Adrenal gland (tissue), 12 donors: Measurements from ENCODE around the gene MC1R. TPM values are rescaled to one million over a fixed set of nuclear protein-coding genes. Genes with fewer than 3 reads are reported as not detected.
"Not testable (repeated sequence)": the region's sequence is repeated elsewhere in the genome, so short reads cannot be mapped to it uniquely, and the experiment has no call there.

Experiments used
- DNase-seq, 7 donors: peaks; one replicate each; pipeline ENCODE4 v3.0.0-alpha.2; 2019 to 2020
- H3K27ac ChIP-seq, 5 donors: fragments of 200-600 bp; sonication (generic) in 4 of 5; 1 replicate in 3 of 5; 2 replicates in 2 of 5; pipeline versions ENCODE4 v1.5.1 to v1.8.0; 2016 to 2020; ENCODE audit warnings: mild to moderate bottlenecking in 1 of 5
- H3K27me3 ChIP-seq: fragments of 200-600 bp; 2 replicates; pipeline ENCODE4 v1.8.0; 2021
- H3K36me3 ChIP-seq, 2 donors: fragments of 200-600 bp; replicated peaks in 1 of 2; 1 replicate in 1 of 2; 2 replicates in 1 of 2; pipeline versions ENCODE4 v1.5.1 to v1.8.0; 2018 to 2022
- H3K4me1 ChIP-seq, 2 donors: fragments of 200-600 bp; replicated peaks in 1 of 2; 1 replicate in 1 of 2; 2 replicates in 1 of 2; pipeline versions ENCODE4 v1.5.1 to v1.8.0; 2018 to 2021
- H3K4me3 ChIP-seq, 4 donors: fragments of 200-600 bp; sonication (generic) in 3 of 4; one replicate each; pipeline ENCODE4 v1.5.1; 2016 to 2018
- H3K9me3 ChIP-seq, 3 donors: fragments of 200-600 bp; sonication (generic) in 1 of 3; replicated peaks in 1 of 3; 1 replicate in 2 of 3; 2 replicates in 1 of 3; pipeline versions ENCODE4 v1.5.1 to v1.8.0; 2016 to 2021
- POLR2A ChIP-seq, 2 donors: fragments of 450-650 bp; IDR thresholded peaks; one replicate each; pipeline ENCODE4 v1.6.1; 2017; ENCODE audit warnings: antibody characterized with exemption in 2 of 2, mild to moderate bottlenecking in 2 of 2, moderate library complexity in 1 of 2
- WGBS, 4 donors: extraction: QIAGEN DNeasy Blood & Tissue Kit in 2 of 4; methylation state at CpG; one replicate each; pipeline versions ENCODE4 v1.1.5 to v1.1.7; 2013 to 2017; 5-methylcytosine and 5-hydroxymethylcytosine counted together
- intact Hi-C, 2 donors: fragments of 100-400 bp; cut with DNase I; formaldehyde crosslinking; loops; one replicate each; pipeline versions ENCODE4 v1.14.1 to v1.15.0; 2022 to 2023
- polyA plus RNA-seq, 3 donors: library from polyadenylated mRNA; stranded (reverse); fragments of 200-250 nt in 2 of 3; fragments of 350-450 nt in 1 of 3; fragmentation: Illumina TruSeq in 1 of 3; extraction: RNeasy Lipid Tissue Mini Kit (QIAGEN cat#74804) in 1 of 3; gene quantifications; one replicate each; pipeline ENCODE4 v1.2.3, GENCODE V29; 2013 to 2014
- total RNA-seq, 9 donors: library from RNA; depleted of rRNA in 4 of 9; stranded (reverse); fragments of >200 nt in 4 of 9; fragments of 120-200 nt in 1 of 9; fragmentation: NEBNext Ultra II Directional in 1 of 9; extraction: Animal tissue kit (Norgen Biotek cat#: 25700) in 1 of 9; gene quantifications; one replicate each; pipeline versions ENCODE4 v1.1.0 to v1.2.4, GENCODE V29; 2013 to 2023
- TF ChIP-seq, protein P1 (sequence below), 6 experiments: fragments of 450-650 bp in 4 of 6; fragments of 200-600 bp in 2 of 6; sonication (generic) in 1 of 6; IDR thresholded peaks; 1 replicate in 5 of 6; 2 replicates in 1 of 6; pipeline versions ENCODE4 v1.5.1 to v1.8.0; 2016 to 2021; ENCODE audit warnings: antibody characterized with exemption in 6 of 6, mild to moderate bottlenecking in 2 of 6, moderate library complexity in 1 of 6
- donor health status: healthy with polysubstance abuse.
- donor health status: Bipolar disorder and iron deficiency.
- donor health status: DM: yes; HTN: yes; CAD: no.
- donor health status: DM: no; HTN: no; CAD: no.
- donor health status: DM: no; HTN: no; CAD: no.
- donor health status: DM: yes; HTN: yes; CAD: no.

Gene MC1R
- total and polyA plus RNA-seq, 12 donors = 0.55 to 20.4 (median 6.2) TPM

DNA sequence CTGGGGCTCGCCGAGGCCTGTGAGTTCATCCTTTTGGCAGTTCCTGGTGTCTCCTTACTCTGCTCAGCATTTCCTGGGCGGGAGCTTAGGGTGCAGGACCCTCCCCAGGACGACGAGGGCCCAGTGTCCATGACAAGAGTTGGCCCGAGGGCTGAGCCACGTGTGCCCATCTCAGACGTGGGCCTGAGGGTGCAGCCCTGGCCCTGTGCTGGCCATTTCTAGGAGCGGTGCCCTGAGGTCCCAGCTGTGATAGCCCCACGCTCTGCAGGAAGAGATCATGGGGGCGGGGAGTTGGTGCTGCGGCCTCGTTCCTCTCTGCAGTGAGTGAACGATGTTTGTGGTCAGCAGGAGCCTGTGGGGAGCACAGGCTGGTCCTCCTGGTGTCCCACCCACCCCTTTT, 6.0 kb upstream of the MC1R start:
- TF ChIP-seq POLR2A (IDR thresholded peaks at IDR 0.05) = no peak
- TF ChIP-seq, protein P1, sequence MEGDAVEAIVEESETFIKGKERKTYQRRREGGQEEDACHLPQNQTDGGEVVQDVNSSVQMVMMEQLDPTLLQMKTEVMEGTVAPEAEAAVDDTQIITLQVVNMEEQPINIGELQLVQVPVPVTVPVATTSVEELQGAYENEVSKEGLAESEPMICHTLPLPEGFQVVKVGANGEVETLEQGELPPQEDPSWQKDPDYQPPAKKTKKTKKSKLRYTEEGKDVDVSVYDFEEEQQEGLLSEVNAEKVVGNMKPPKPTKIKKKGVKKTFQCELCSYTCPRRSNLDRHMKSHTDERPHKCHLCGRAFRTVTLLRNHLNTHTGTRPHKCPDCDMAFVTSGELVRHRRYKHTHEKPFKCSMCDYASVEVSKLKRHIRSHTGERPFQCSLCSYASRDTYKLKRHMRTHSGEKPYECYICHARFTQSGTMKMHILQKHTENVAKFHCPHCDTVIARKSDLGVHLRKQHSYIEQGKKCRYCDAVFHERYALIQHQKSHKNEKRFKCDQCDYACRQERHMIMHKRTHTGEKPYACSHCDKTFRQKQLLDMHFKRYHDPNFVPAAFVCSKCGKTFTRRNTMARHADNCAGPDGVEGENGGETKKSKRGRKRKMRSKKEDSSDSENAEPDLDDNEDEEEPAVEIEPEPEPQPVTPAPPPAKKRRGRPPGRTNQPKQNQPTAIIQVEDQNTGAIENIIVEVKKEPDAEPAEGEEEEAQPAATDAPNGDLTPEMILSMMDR (IDR thresholded peaks at IDR 0.05) = no peak
- Histone ChIP-seq H3K27me3 (no peaks in the 10 kb centered on the region), H3K4me3 (no peak overlapping the region), H3K36me3 (peaks cover 0 to 34% of the 10 kb centered on the region in 2 donors), H3K27ac (no peak overlapping the region), H3K4me1 (peaks cover 0 to 9% of the 10 kb centered on the region in 2 donors), H3K9me3 (no peaks in the 10 kb centered on the region)
- 79 to 84% (median 81%) methylated on average over 11 to 14 of the region's 14 CpGs for WGBS, 4 donors
- DNase-seq = no peak
- intact Hi-C loops = no loop called here

DNA sequence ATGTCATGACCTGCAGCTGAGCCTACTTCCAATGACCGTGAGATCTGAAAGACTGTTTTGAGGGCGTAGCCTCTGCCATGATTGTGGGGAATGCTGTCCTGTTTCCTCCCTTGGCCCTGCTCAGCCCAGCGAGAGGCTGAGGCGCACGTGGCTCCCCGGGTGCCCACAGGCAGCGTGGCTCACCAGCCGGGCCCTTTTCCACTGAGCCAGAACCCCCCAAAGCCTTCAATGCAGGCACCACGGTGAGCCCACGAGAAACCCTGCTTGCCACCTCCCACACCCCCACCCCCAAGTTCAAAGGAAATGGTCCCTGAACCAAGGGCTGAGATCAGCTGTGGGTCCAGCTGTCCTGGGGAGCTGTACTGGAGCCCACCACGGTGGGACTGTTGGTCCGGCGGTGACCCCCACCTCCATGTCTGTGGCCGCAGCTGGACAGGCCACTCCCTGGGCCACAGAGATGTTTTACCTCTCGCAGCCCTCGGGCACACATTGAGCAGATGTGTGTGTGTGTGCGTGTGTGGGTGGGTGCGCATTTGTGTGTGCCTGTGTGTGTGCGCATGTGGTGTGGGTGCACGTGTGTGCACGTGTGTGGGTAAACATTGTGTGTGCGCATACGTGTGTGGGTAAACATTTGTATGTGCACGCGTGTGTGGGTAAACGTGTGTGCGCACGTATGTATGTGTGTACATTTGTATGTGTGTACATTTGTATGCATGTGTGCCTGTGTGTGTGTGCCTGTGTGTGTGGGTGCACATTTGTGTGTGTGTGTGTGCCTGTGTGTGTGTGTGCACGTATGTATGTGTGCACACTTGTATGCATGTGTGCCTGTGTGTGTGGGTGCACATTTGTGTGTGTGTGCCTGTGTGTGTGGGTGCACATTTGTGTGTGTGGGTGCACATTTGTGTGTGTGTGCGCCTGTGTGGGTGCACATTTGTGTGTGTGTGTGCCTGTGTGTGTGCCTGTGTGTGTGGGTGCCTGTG, 5.0 kb upstream of the MC1R start:
- Histone ChIP-seq H3K36me3 (peaks cover 0 to 34% of the 10 kb centered on the region in 2 donors), H3K27ac (no peak overlapping the region), H3K4me3 (no peak overlapping the region), H3K27me3 (no peaks in the 10 kb centered on the region), H3K9me3 (no peaks in the 10 kb centered on the region), H3K4me1 (peaks cover 10 to 20% of the 10 kb centered on the region in 2 donors)
- TF ChIP-seq, protein P1 (IDR thresholded peaks at IDR 0.05) = no peak
- TF ChIP-seq POLR2A (IDR thresholded peaks at IDR 0.05) = no peak
- intact Hi-C loops = no loop called here
- 72 to 84% (median 80%) methylated on average over 17 to 30 of the region's 30 CpGs for WGBS, 4 donors
- no peak for DNase-seq

DNA sequence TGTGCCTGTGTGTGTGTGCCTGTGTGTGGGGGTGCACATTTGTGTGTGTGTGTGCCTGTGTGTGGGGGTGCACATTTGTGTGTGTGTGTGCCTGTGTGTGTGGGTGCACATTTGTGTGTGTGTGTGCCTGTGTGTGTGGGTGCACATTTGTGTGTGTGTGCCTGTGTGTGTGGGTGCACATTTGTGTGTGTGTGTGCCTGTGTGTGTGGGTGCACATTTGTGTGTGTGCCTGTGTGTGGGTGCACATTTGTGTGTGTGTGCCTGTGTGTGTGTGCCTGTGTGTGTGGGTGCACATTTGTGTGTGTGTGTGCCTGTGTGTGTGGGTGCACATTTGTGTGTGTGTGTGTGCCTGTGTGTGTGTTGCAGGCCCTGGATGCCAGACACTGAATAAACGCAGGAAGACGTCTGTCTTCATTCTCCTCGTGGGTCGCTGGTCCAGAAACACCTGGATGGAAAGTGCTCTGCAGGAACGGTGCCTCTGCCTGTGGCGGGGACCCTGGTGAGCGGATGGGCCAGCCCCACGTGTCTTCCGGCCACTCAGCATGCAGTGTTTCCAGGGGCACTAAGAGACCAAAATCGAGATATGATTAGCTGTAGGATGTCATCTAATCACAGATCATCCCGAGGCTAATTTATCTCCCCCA, 3.9 kb upstream of the MC1R start:
- H3K9me3 ChIP-seq, DNase-seq, H3K4me3 ChIP-seq, H3K27me3 ChIP-seq, intact Hi-C loops, H3K27ac ChIP-seq: not testable (repeated sequence)
- 40 to 64% (median 58%) methylated on average over 2 to 11 of the region's 11 CpGs for WGBS, 4 donors
- Histone ChIP-seq H3K4me1 (peaks cover 10 to 23% of the 10 kb centered on the region in 2 donors), H3K36me3 (peaks cover 0 to 25% of the 10 kb centered on the region in 2 donors)

DNA sequence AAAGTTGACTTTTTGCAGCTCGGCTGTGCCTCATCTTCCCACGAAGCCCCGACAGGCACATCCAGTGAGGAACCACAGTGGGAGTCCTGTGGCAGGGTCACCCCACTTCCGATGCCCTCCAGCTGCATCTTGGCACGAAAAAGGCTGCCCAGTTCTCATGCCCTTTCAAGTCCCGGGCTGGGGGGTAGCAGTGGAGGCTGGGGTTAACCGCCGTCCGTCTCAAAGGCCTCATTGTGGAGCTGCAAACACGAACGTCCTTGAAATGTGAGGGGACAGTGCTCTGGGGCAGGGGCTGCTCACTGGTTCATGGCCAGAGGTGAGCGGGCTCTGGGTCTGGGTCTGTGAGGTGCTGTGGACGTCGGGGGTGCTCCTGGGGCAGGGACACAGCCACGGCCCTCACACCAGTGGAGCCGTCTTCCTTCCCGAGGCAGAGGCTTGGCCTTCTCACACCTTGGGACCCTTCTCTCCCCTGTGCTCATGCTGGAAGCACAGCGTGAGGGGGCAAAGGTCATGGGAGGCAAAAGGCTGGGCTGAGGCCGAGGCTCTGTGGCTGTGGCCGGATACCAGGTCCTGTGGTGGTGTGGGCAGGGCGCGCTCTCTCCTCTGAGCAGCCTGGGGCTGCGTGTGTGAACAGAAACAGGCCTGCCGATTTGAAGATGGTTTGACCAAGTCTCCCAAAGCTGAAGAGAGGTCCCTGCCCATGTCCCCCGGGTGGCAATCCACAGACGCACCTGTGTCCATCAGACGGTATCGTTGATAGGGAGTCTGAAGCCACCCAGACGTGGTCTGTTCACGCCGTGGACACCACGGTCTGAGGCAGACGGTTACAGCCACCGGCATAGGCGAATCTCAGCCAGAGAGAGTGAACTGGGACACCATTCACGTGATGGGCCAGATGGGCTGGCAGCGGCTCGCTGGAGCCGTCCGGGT, 3.1 kb upstream of the MC1R start:
- intact Hi-C loops = no loop called here
- WGBS, 4 donors = 69 to 72% (median 70%) methylated on average over 8 to 40 of the region's 40 CpGs
- H3K27ac ChIP-seq = no peak overlapping the region
- H3K27me3 ChIP-seq = no peaks in the 10 kb centered on the region
- TF ChIP-seq, protein P1 (IDR thresholded peaks at IDR 0.05) = no peak
- no peak for TF ChIP-seq POLR2A (IDR thresholded peaks at IDR 0.05)
- no peak overlapping the region for H3K4me3 ChIP-seq
- no peak for DNase-seq
- peaks cover 0 to 18% of the 10 kb centered on the region in 2 donors for H3K36me3 ChIP-seq
- peaks cover 10 to 20% of the 10 kb centered on the region in 2 donors for H3K4me1 ChIP-seq
- no peaks in the 10 kb centered on the region for H3K9me3 ChIP-seq
